Neural progenitor cell (in vitro differentiated cells): ENCODE results near the gene GPS1. TPM values are rescaled to one million over a fixed set of nuclear protein-coding genes. Genes with fewer than 3 reads are reported as not detected.

ENCODE experiments used
- DNase-seq: peaks from one replicate; pipeline ENCODE4 v3.0.0-alpha.2; 2016; ENCODE audit warnings: low spot score
- H2AFZ ChIP-seq: fragments of 200-600 bp; sonication (generic); replicated peaks from 2 replicates; pipeline ENCODE4 v1.6.1; 2016; ENCODE audit warnings: antibody characterized with exemption
- H3F3A ChIP-seq: fragments of 200-600 bp; sonication (generic); 2 replicates; pipeline ENCODE4 v1.6.1; 2016; ENCODE audit warnings: antibody characterized with exemption, low read depth
- H3K27ac ChIP-seq: fragments of 200-600 bp; sonication (generic); 2 replicates; pipeline ENCODE4 v1.5.1; 2016; ENCODE audit warnings: mild to moderate bottlenecking
- H3K27me3 ChIP-seq: fragments of 200-600 bp; sonication (generic); 2 replicates; pipeline ENCODE4 v1.6.1; 2016; ENCODE audit warnings: mild to moderate bottlenecking, moderate library complexity
- H3K36me3 ChIP-seq: fragments of 200-600 bp; sonication (generic); 2 replicates; pipeline ENCODE4 v1.5.1; 2016
- H3K4me1 ChIP-seq: fragments of 200-600 bp; sonication (generic); 2 replicates; pipeline ENCODE4 v1.6.1; 2016; ENCODE audit warnings: mixed run types
- H3K4me2 ChIP-seq: fragments of 200-600 bp; sonication (generic); 2 replicates; pipeline ENCODE4 v1.6.1; 2016
- H3K4me3 ChIP-seq: fragments of 200-600 bp; sonication (generic); 2 replicates; pipeline ENCODE4 v1.5.1; 2016
- H3K79me2 ChIP-seq: fragments of 200-600 bp; sonication (generic); 2 replicates; pipeline ENCODE4 v1.6.1; 2016; ENCODE audit warnings: low read depth
- H3K9ac ChIP-seq: fragments of 200-600 bp; sonication (generic); 2 replicates; pipeline ENCODE4 v1.6.1; 2016
- H3K9me3 ChIP-seq: fragments of 200-600 bp; sonication (generic); 2 replicates; pipeline ENCODE4 v1.5.1; 2016; ENCODE audit warnings: low read depth
- H4K20me1 ChIP-seq: fragments of 200-600 bp; sonication (generic); 2 replicates; pipeline ENCODE4 v1.6.1; 2016; ENCODE audit warnings: low read depth
- H3K27ac Mint-ChIP-seq: 3 replicates; pipeline ENCODE4 v1.8.0; 2021; ENCODE audit warnings: mixed read lengths
- H3K27me3 Mint-ChIP-seq: 2 replicates; pipeline ENCODE4 v1.8.0; 2022; ENCODE audit warnings: low read depth, mild to moderate bottlenecking, inconsistent platforms, moderate library complexity, mixed read lengths; ENCODE audit not compliant: insufficient read depth
- H3K36me3 Mint-ChIP-seq: 3 replicates; pipeline ENCODE4 v1.8.0; 2021; ENCODE audit warnings: mixed read lengths
- H3K4me1 Mint-ChIP-seq: 3 replicates; pipeline ENCODE4 v1.8.0; 2021; ENCODE audit warnings: mixed read lengths
- H3K4me3 Mint-ChIP-seq: 3 replicates; pipeline ENCODE4 v1.8.0; 2021; ENCODE audit warnings: mild to moderate bottlenecking, moderate library complexity, mixed read lengths
- H3K9me3 Mint-ChIP-seq: 3 replicates; pipeline ENCODE4 v1.8.0; 2020; ENCODE audit warnings: mixed read lengths
- EZH2 ChIP-seq: fragments of 200-600 bp; sonication (generic); IDR thresholded peaks from 2 replicates; pipeline ENCODE4 v1.6.1; 2017; ENCODE audit warnings: antibody characterized with exemption, mild to moderate bottlenecking, moderate library complexity
- EZH2phosphoT487 ChIP-seq: fragments of 200-600 bp; sonication (generic); IDR thresholded peaks from 2 replicates; pipeline ENCODE4 v1.6.1; 2017; ENCODE audit warnings: antibody characterized with exemption
- total RNA-seq: library from RNA; depleted of rRNA; stranded (reverse); fragments of >200 nt; gene quantifications from 2 replicates; pipeline ENCODE4 v1.2.3, GENCODE V29; 2015; ENCODE audit warnings: low replicate concordance
- TF ChIP-seq, protein P1 (sequence below): fragments of 200-600 bp; sonication (generic); IDR thresholded peaks from 2 replicates; pipeline ENCODE4 v1.5.1; 2017; ENCODE audit warnings: antibody characterized with exemption, mild to moderate bottlenecking

Gene GPS1
- total RNA-seq, 1 donor from 2014 or later = 86.6 TPM

DNA sequence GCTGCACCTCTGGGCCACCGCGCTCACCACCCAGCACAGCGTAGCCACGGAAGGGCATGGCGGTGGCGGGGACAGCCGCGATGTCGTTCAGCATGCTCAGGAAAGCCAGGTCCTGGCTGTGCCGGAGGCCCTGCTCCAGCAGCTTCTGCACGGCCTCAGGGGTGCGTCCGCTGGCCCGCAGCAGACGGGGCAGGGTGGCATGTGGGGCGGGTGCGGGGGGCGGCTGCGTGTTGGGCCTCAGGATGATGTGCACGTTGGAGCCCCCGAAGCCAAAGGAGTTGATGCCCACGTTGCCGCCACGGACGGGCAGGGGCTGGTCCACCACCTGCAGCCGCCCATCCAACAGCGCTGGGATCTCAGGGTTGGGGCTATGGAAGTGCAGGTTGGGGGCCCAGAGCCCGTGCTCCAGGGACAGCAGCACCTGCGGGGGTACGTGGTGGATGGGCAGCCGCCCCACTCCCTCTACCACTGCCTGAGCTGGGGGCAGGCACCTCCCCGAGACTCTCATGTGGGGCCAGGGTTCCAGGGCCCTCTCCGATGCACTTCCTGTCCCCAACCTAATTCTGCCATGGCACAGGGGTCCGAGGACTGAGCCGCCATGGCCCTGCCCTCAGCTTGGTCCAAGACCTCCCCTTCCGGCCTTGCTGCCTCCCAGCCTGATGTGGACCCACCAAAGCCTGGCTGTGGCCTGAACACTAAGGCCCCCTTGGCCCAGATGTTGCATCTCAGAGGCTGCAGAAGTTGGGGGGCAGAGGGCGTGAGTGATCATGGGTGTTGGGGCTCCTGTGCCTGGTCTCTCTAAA lies 39.8 kb downstream of the GPS1 start:
- no peak overlapping the region for H3K4me2 ChIP-seq
- TF ChIP-seq EZH2phosphoT487 = no peak
- TF ChIP-seq, protein P1, sequence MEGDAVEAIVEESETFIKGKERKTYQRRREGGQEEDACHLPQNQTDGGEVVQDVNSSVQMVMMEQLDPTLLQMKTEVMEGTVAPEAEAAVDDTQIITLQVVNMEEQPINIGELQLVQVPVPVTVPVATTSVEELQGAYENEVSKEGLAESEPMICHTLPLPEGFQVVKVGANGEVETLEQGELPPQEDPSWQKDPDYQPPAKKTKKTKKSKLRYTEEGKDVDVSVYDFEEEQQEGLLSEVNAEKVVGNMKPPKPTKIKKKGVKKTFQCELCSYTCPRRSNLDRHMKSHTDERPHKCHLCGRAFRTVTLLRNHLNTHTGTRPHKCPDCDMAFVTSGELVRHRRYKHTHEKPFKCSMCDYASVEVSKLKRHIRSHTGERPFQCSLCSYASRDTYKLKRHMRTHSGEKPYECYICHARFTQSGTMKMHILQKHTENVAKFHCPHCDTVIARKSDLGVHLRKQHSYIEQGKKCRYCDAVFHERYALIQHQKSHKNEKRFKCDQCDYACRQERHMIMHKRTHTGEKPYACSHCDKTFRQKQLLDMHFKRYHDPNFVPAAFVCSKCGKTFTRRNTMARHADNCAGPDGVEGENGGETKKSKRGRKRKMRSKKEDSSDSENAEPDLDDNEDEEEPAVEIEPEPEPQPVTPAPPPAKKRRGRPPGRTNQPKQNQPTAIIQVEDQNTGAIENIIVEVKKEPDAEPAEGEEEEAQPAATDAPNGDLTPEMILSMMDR = no peak
- no peak for TF ChIP-seq EZH2
- Mint-ChIP-seq H3K9me3 (no peaks in the 10 kb centered on the region), H3K27ac (no peak overlapping the region), H3K4me1 (peaks cover 2% of the 10 kb centered on the region), H3K27me3 (peaks cover 2% of the 10 kb centered on the region), H3K36me3 (peaks cover 2% of the 10 kb centered on the region), H3K4me3 (peak overlapping the region; percentile 50)
- peaks cover 93% of the 10 kb centered on the region for H4K20me1 ChIP-seq
- H3K36me3 ChIP-seq = no peaks in the 10 kb centered on the region
- no peaks in the 10 kb centered on the region for H3K9me3 ChIP-seq
- peaks cover 2% of the 10 kb centered on the region for H3F3A ChIP-seq
- DNase-seq = no peak
- no peak overlapping the region for H3K4me3 ChIP-seq
- H3K27ac ChIP-seq = no peak overlapping the region
- H3K9ac ChIP-seq = no peak overlapping the region
- H3K79me2 ChIP-seq = peaks cover 55% of the 10 kb centered on the region
- H3K4me1 ChIP-seq = peaks cover 11% of the 10 kb centered on the region
- H2AFZ ChIP-seq = no peak overlapping the region
- no peaks in the 10 kb centered on the region for H3K27me3 ChIP-seq

DNA sequence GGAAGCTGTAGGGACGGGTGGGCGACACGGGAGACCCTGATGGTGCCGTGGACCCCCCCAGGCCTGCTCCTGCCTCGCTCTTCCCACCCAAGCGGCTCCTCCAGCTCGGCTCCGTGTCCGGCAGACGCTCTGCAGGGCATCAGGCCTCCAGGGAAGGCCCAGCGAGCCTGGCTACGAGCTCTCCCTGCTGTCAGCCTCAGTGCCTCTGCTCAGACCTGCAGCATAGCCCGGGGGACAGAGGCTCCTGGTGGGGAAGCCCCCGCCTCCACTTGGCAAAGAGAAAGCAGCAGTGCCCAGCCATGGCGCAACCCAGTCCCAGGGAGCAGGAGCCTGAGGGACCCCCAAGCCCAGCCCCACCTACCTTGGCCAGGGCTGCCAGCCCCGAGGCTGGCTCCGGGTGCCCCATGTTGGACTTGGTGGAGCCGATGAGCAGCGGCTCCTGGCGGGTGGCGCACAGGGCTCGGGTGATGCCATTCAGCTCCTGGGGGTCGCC lies 40.4 kb downstream of the GPS1 start:
- H2AFZ ChIP-seq = no peak overlapping the region
- peaks cover 2% of the 10 kb centered on the region for H3K27me3 Mint-ChIP-seq
- H3K79me2 ChIP-seq = peaks cover 61% of the 10 kb centered on the region
- no peaks in the 10 kb centered on the region for H3K36me3 ChIP-seq
- H3K4me1 ChIP-seq = peaks cover 17% of the 10 kb centered on the region
- no peak overlapping the region for H3K9ac ChIP-seq
- peaks cover 2% of the 10 kb centered on the region for H3K36me3 Mint-ChIP-seq
- no peak overlapping the region for H3K4me3 ChIP-seq
- no peak overlapping the region for H3K4me2 ChIP-seq
- no peaks in the 10 kb centered on the region for H3K9me3 Mint-ChIP-seq
- no peak for DNase-seq
- no peak overlapping the region for H3K27ac Mint-ChIP-seq
- H3K4me1 Mint-ChIP-seq = peaks cover 2% of the 10 kb centered on the region
- TF ChIP-seq EZH2phosphoT487 = no peak
- no peak for TF ChIP-seq EZH2
- TF ChIP-seq, protein P1 = no peak
- H3K9me3 ChIP-seq = no peaks in the 10 kb centered on the region
- H3K4me3 Mint-ChIP-seq = no peak overlapping the region
- no peaks in the 10 kb centered on the region for H3K27me3 ChIP-seq
- H4K20me1 ChIP-seq = peaks cover 93% of the 10 kb centered on the region
- H3F3A ChIP-seq = peaks cover 2% of the 10 kb centered on the region
- no peak overlapping the region for H3K27ac ChIP-seq

DNA sequence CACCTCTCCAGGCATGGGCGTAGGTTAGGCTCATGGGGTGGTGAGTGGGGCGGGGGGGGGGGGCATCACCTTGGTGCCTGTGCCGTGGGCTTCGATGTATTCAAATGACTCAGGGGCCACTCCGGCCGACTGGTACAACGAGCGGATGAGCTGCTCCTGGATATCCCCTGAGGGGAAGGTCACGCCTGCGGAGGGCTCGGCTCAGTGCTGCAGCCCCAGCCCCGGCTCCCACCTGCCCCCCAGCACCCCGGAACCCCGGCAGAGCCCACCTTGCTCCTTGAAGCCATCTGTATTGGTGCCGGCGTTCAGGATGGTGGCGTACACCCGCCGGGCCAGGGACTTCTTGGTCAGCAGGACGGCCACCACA lies 40.9 kb downstream of the GPS1 start:
- Mint-ChIP-seq H3K9me3 (no peaks in the 10 kb centered on the region), H3K36me3 (peaks cover 2% of the 10 kb centered on the region), H3K27ac (no peak overlapping the region), H3K27me3 (peaks cover 2% of the 10 kb centered on the region), H3K4me1 (peaks cover 2% of the 10 kb centered on the region), H3K4me3 (no peak overlapping the region)
- no peak overlapping the region for H2AFZ ChIP-seq
- H3K4me1 ChIP-seq = peaks cover 18% of the 10 kb centered on the region
- H3K4me2 ChIP-seq = no peak overlapping the region
- no peaks in the 10 kb centered on the region for H3K27me3 ChIP-seq
- H3K36me3 ChIP-seq = no peaks in the 10 kb centered on the region
- TF ChIP-seq, protein P1 = no peak
- no peak for TF ChIP-seq EZH2phosphoT487
- no peak for TF ChIP-seq EZH2
- no peak overlapping the region for H3K9ac ChIP-seq
- H3K9me3 ChIP-seq = no peaks in the 10 kb centered on the region
- no peak overlapping the region for H3K4me3 ChIP-seq
- peaks cover 2% of the 10 kb centered on the region for H3F3A ChIP-seq
- H3K79me2 ChIP-seq = peaks cover 66% of the 10 kb centered on the region
- no peak overlapping the region for H3K27ac ChIP-seq
- H4K20me1 ChIP-seq = peaks cover 93% of the 10 kb centered on the region
- DNase-seq = no peak
